Panc1 (cell line): Measurements from ENCODE around the gene AP5Z1. TPM values are rescaled to one million over a fixed set of nuclear protein-coding genes. Genes with fewer than 3 reads are reported as not detected.

Source experiments
- ATAC-seq: fragments of 200-7000 bp; cut with Tn5 transposase; 2 replicates; pipeline ENCODE4 v1.9.1; 2020; ENCODE audit warnings: mild to moderate bottlenecking, moderate library complexity
- BruUV-seq: library from RNA; stranded (reverse); fragments of 400-500 nt; replicated peaks from 2 replicates; lab custom pipeline; 2021; lab: Mats Ljungman, UMichigan
- CTCF ChIA-PET: fragments of 300-600 bp; sonication (Branson Sonifier 250); formaldehyde crosslinking; loops from one replicate; lab custom pipeline; 2022; ENCODE audit warnings: antibody characterized with exemption; lab: Charles Lee
- POLR2A ChIA-PET: fragments of 300-600 bp; sonication (Branson Sonifier 250); formaldehyde crosslinking; loops from one replicate; lab custom pipeline; 2022; ENCODE audit warnings: antibody characterized with exemption; lab: Charles Lee
- DNase-seq: peaks from one replicate; pipeline ENCODE4 v3.0.0-alpha.2; 2010; ENCODE audit warnings: low read depth, low spot score
- H3K27ac ChIP-seq: 2 replicates; pipeline ENCODE4 v1.5.1; 2011; ENCODE audit warnings: mild to moderate bottlenecking, low read length, inconsistent platforms
- H3K27me3 ChIP-seq: fragments of 200-500 bp; sonication (Bioruptor generic); 2 replicates; pipeline ENCODE4 v1.6.0; 2014; ENCODE audit warnings: low read length, inconsistent platforms; ENCODE audit not compliant: control insufficient read depth, insufficient read depth
- H3K36me3 ChIP-seq: fragments of 200-500 bp; sonication (Bioruptor generic); 2 replicates; pipeline ENCODE4 v1.5.1; 2014; ENCODE audit warnings: inconsistent platforms, mild to moderate bottlenecking, low read length, moderate library complexity; ENCODE audit not compliant: control insufficient read depth, insufficient read depth
- H3K4me1 ChIP-seq: 2 replicates; pipeline ENCODE4 v1.5.1; 2011; ENCODE audit warnings: inconsistent platforms, mild to moderate bottlenecking, low read length, moderate library complexity; ENCODE audit not compliant: control insufficient read depth, insufficient read depth
- H3K4me3 ChIP-seq, 2 experiments: 2 replicates each; pipeline ENCODE4 v1.5.1; 2011 to 2012; ENCODE audit warnings: low read depth in 2 of 2, low read length in 2 of 2, mild to moderate bottlenecking in 2 of 2, inconsistent platforms in 1 of 2, moderate library complexity in 1 of 2
- H3K9me3 ChIP-seq: fragments of 200-500 bp; sonication (Bioruptor generic); 2 replicates; pipeline ENCODE4 v1.5.1; 2014; ENCODE audit warnings: low read depth, mild to moderate bottlenecking, inconsistent platforms, low read length, moderate library complexity; ENCODE audit not compliant: control insufficient read depth, insufficient read depth
- POLR2AphosphoS5 ChIP-seq: IDR thresholded peaks from 2 replicates; pipeline ENCODE4 v1.6.1; 2012; ENCODE audit warnings: mild to moderate bottlenecking, low read depth, low read length, moderate library complexity
- SIN3A ChIP-seq: IDR thresholded peaks from 2 replicates; pipeline ENCODE4 v1.6.1; 2012; ENCODE audit warnings: low read depth, mild to moderate bottlenecking, low read length, moderate library complexity, borderline replicate concordance; ENCODE audit not compliant: insufficient read depth
- TCF7L2 ChIP-seq: IDR thresholded peaks from 2 replicates; pipeline ENCODE4 v1.6.1; 2011; ENCODE audit warnings: mild to moderate bottlenecking, low read depth, low read length, inconsistent platforms
- in situ Hi-C: cut with HindIII; loops from 2 replicates; pipeline ENCODE4 v1.10.0; 2016; ENCODE audit warnings: low sequenced_read_pairs, low pct_unique_long_range_greater_than_20kb
- intact Hi-C: fragments of 100-400 bp; cut with micrococcal nuclease; formaldehyde crosslinking; loops from one replicate; pipeline ENCODE4 v1.10.0; 2022; ENCODE audit not compliant: unreplicated experiment
- total RNA-seq: library from RNA; stranded (reverse); gene quantifications from one replicate; pipeline ENCODE4 v1.2.1, GENCODE V29; 2021; ENCODE audit not compliant: unreplicated experiment
- TF ChIP-seq, protein P1 (sequence below), 2 experiments: IDR thresholded peaks; 2 replicates each; pipeline ENCODE4 v1.6.1; 2011 to 2012; ENCODE audit warnings: low read depth in 2 of 2, control low read depth in 1 of 2, low read length in 1 of 2, mild to moderate bottlenecking in 1 of 2, moderate library complexity in 1 of 2; ENCODE audit not compliant: insufficient read depth in 1 of 2
- TF ChIP-seq, protein P2 (sequence below): fragments of 450-650 bp; IDR thresholded peaks from 2 replicates; pipeline ENCODE4 v1.5.1; 2017; ENCODE audit warnings: mild to moderate bottlenecking

The AP5Z1 gene
- total RNA-seq, 1 experiment from 2014 or later: 100.0 TPM

DNA sequence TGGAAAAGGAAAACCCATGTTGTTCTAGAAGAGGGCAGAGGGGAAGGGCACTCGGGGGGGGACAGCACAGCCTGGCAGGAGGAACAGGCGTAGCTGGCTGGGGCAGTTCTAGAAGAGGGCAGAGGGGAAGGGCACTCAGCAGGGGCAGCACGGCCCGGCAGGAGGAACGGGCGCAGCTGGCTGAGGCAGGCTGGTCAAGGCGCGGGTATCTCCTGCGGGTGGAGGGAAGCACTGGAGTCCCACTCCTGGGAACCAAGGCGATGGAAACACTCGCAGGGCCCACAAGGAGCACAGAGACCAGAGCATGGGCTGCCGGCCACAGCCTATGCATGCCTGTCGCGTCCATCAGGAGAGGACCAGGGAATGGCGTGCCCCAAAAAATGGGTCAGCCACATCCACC, 49.7 kb downstream of the AP5Z1 start:
- no peaks in the 10 kb centered on the region for H3K36me3 ChIP-seq
- no peak for DNase-seq
- intact Hi-C loops (loop anchor here (5.0 kb wide), 1 partner anchor 263 kb away; no protein-coding TSS in a partner anchor), in situ Hi-C loops (no loop called here)
- H3K9me3 ChIP-seq: no peaks in the 10 kb centered on the region
- no peaks in the 10 kb centered on the region for H3K4me1 ChIP-seq
- ChIA-PET CTCF (no interaction called here), POLR2A (no interaction called here)
- no TSS peak for BruUV-seq
- H3K27ac ChIP-seq: no peak overlapping the region
- TF ChIP-seq, protein P1, sequence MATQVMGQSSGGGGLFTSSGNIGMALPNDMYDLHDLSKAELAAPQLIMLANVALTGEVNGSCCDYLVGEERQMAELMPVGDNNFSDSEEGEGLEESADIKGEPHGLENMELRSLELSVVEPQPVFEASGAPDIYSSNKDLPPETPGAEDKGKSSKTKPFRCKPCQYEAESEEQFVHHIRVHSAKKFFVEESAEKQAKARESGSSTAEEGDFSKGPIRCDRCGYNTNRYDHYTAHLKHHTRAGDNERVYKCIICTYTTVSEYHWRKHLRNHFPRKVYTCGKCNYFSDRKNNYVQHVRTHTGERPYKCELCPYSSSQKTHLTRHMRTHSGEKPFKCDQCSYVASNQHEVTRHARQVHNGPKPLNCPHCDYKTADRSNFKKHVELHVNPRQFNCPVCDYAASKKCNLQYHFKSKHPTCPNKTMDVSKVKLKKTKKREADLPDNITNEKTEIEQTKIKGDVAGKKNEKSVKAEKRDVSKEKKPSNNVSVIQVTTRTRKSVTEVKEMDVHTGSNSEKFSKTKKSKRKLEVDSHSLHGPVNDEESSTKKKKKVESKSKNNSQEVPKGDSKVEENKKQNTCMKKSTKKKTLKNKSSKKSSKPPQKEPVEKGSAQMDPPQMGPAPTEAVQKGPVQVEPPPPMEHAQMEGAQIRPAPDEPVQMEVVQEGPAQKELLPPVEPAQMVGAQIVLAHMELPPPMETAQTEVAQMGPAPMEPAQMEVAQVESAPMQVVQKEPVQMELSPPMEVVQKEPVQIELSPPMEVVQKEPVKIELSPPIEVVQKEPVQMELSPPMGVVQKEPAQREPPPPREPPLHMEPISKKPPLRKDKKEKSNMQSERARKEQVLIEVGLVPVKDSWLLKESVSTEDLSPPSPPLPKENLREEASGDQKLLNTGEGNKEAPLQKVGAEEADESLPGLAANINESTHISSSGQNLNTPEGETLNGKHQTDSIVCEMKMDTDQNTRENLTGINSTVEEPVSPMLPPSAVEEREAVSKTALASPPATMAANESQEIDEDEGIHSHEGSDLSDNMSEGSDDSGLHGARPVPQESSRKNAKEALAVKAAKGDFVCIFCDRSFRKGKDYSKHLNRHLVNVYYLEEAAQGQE (IDR thresholded peaks at IDR 0.05; ENCODE audit: insufficient read depth in 1 of 2, low read depth in 2 of 2, low read length in 1 of 2): no peak
- TF ChIP-seq, protein P2, sequence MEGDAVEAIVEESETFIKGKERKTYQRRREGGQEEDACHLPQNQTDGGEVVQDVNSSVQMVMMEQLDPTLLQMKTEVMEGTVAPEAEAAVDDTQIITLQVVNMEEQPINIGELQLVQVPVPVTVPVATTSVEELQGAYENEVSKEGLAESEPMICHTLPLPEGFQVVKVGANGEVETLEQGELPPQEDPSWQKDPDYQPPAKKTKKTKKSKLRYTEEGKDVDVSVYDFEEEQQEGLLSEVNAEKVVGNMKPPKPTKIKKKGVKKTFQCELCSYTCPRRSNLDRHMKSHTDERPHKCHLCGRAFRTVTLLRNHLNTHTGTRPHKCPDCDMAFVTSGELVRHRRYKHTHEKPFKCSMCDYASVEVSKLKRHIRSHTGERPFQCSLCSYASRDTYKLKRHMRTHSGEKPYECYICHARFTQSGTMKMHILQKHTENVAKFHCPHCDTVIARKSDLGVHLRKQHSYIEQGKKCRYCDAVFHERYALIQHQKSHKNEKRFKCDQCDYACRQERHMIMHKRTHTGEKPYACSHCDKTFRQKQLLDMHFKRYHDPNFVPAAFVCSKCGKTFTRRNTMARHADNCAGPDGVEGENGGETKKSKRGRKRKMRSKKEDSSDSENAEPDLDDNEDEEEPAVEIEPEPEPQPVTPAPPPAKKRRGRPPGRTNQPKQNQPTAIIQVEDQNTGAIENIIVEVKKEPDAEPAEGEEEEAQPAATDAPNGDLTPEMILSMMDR: no peak
- TF ChIP-seq SIN3A (no peak), POLR2AphosphoS5 (no peak), TCF7L2 (no peak)
- H3K4me3 ChIP-seq: no peak overlapping the region
- no peaks in the 10 kb centered on the region for H3K27me3 ChIP-seq
- ATAC-seq: no peak

DNA sequence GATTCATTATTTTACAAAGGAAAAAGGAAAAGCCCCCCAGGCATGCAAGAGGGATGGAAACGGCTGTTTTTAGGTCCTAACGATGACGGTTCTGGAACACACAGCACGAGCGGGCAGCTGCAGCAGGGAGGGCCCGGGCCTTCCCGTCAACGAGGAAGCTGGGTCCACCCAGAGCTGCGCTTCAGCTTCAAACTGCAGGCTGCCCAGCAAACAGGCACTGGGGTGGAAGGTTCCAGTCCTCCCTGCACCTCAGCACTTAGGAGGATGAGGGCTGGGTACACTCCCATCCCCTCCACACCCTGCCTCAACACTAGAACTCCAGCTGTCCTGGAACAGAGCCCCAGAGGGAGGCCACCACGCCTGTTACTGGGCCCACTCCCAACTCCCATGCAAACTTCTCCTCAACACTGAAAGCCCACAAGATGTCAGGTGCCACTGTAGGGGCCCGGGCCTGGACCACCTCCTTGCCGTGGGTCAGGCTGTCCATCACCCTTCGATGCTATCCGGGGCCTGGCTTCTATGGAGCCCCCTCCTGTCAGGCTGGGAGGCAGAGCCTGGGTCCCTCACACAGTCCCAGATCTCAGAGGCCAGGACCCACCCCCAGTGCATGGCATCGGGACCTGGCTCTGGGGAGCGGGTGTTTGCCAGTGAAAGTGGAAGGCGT, 53.4 kb downstream of the AP5Z1 start:
- DNase-seq: no peak
- Histone ChIP-seq H3K27me3 (no peaks in the 10 kb centered on the region), H3K27ac (no peak overlapping the region), H3K4me3 (no peak overlapping the region), H3K4me1 (no peaks in the 10 kb centered on the region), H3K36me3 (no peaks in the 10 kb centered on the region), H3K9me3 (no peaks in the 10 kb centered on the region)
- no TSS peak for BruUV-seq
- no peak for ATAC-seq
- no peak for TF ChIP-seq POLR2AphosphoS5
- TF ChIP-seq TCF7L2: no peak
- TF ChIP-seq, protein P2: no peak
- TF ChIP-seq, protein P1 (IDR thresholded peaks at IDR 0.05; ENCODE audit: insufficient read depth in 1 of 2, low read depth in 2 of 2, low read length in 1 of 2): no peak
- no peak for TF ChIP-seq SIN3A
- in situ Hi-C loops (no loop called here), intact Hi-C loops (loop anchor here (5.0 kb wide), 1 partner anchor 267 kb away; no protein-coding TSS in a partner anchor)
- ChIA-PET CTCF (interaction anchor here (1.1 kb wide), 1 partner anchor 258 kb away, joined by 3 read pairs; no protein-coding TSS in a partner anchor), POLR2A (no interaction called here)
